GM13977 (cell line): ENCODE data around the gene EML3.

Experiments used
- DNase-seq: peaks from one replicate; pipeline ENCODE4 v3.0.0; 2012; ENCODE audit warnings: low spot score
- in situ Hi-C: fragments of 300-500 bp; cut with MboI; formaldehyde crosslinking; loops from one replicate; pipeline ENCODE4 v1.12.0; 2022; ENCODE audit warnings: low sequenced_read_pairs, low pct_unique_long_range_greater_than_20kb, mixed read lengths, inconsistent platforms; ENCODE audit not compliant: unreplicated experiment
- TF ChIP-seq, protein P1 (sequence below): IDR thresholded peaks from 2 replicates; pipeline ENCODE4 v1.5.1; 2012; ENCODE audit warnings: mild to moderate bottlenecking, control low read depth; ENCODE audit not compliant: insufficient read depth; ENCODE audit errors: extremely low read depth, missing control alignments

Gene EML3

DNA sequence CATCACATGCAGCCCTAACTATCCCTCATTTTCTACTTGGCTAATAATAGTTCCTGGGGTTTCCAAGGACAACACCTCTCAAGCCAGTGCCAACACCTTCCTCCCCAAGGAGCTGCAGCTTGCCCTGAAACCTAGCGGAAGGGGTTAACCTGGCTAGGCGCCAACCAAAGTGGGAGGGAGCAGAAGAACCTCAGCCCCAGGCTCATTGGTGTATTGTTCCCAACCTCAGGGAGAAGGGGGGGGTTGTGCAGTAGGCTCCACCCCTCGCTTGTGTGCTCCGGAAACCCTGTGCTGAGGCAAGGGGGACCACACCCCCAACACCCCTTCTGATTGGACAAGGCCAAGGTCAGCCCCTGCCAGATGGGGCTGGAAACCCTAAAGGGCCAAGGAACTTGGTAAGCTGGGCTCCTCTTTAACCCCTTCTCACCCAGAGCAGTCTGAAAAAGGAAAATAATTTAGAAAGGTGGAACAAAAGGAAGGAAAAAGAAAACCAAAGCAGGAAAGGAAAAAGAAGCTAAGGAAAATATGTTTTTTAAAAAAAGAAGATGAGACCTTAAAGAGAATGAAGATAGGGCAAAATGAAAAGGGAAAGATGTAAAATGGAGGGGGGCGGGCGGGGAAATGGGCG, 13.4 kb downstream of the EML3 start:
- in situ Hi-C loops = no loop called here

DNA sequence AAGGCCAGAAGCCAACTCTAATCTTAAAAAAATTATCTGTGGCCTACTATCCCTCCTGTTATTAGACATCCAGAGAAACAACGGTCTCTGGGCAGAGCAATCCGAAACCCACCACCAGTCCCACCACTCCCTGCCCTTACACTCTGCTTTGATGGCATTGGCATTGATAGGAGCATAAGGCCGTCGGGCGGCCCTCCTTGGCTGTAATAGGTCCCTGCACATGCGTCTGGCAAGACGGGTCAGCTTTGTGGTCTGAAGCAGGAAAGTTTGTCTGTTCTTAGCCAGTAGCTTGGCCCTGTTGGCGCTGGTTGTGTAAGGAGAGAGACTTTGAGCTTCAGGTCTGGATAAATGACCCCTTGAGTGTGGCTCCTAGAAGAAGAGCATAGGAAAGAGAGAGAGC, 17.5 kb downstream of the EML3 start:
- in situ Hi-C loops = no loop called here
- TF ChIP-seq, protein P1, sequence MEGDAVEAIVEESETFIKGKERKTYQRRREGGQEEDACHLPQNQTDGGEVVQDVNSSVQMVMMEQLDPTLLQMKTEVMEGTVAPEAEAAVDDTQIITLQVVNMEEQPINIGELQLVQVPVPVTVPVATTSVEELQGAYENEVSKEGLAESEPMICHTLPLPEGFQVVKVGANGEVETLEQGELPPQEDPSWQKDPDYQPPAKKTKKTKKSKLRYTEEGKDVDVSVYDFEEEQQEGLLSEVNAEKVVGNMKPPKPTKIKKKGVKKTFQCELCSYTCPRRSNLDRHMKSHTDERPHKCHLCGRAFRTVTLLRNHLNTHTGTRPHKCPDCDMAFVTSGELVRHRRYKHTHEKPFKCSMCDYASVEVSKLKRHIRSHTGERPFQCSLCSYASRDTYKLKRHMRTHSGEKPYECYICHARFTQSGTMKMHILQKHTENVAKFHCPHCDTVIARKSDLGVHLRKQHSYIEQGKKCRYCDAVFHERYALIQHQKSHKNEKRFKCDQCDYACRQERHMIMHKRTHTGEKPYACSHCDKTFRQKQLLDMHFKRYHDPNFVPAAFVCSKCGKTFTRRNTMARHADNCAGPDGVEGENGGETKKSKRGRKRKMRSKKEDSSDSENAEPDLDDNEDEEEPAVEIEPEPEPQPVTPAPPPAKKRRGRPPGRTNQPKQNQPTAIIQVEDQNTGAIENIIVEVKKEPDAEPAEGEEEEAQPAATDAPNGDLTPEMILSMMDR = no peak
- no peak for DNase-seq

More for the DNA sequence above, 13.4 kb downstream of the EML3 start:
- peak; percentile 94 for DNase-seq
- TF ChIP-seq, protein P1 = no peak

DNA sequence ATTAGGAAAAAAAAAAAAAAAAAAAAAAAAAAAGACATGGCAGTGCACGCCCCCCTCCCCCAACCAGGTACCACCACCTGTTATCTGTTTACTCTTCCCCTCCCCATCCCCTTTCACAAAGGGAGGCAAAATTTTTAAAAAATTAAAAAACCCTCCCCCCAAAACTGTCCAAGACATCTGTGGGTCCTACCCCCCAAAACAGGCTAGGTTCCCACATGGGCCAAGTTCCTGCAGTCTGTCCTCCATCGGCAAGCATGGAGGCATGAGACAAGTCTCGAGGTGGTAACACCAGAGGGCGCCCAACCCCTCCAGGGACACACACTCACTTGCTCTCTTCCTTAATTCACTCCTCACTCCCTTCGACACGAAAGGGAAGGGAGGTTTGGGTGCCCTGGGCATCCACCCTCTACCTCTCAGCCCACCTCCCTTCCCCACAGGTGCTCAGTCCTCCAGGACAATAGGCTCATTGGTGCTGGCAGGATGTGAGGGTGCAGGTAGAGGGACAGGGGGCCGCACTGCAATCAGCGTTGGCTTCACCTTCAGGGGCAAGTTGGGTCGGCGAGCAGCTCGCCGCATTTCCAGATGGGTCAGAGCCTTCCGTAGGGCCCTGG, 19.0 kb downstream of the EML3 start:
- peak; percentile 64 for DNase-seq
- in situ Hi-C loops = no loop called here
- TF ChIP-seq, protein P1 = peak; percentile 78

DNA sequence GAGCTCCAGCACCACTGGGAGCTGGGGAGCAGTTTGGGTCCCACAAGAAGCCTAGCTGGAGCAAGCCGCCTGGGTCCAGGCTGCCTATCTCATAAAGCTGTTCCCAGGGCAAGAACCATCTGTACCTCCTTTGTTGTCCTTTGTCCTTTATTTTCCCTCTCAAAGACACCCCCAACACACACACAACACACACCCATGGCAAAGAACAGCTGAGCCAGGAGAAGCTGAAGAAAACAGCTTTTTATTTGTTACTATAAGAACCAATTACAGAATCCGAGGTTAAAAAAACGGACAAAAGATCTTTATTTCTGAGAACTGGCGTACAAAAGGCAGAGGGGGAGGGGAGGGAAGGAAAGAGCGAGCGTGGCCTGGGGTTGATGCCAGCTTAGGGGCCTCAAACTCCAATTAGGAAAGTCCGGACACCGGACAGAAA, 19.6 kb downstream of the EML3 start:
- TF ChIP-seq, protein P1 = no peak
- DNase-seq = no peak
- in situ Hi-C loops = no loop called here

DNA sequence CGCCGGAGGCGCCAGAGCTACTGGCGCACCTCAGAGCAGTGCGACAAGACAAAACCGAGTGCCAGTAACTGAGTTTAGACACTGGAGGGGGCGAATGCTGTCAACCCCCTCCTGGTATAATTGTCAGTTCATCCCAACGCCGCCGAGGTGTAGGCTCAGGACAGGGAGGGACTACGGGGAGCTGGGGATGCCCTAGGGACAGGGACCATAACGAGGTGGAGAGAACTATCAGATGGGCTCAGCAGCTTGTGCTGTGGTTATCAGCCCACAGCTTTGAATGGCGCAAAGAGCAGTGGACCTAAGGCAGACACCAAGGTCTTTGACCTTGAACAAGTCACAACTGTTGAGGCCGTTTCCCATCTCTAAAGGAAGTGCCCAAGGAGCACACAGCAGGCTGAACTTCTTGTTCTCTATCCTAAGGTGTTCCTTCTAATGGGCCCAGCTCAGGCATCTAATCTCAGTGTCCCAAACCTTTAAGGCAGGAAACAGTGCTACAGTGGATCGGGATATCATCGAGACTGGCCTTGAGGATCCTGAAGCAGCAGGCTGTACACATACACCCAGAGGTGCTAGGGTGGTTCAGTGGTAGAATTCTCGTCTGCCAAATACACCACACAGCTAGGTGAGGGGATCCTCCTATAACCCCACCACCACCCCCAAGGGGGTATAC, 20.3 kb downstream of the EML3 start:
- no peak for DNase-seq
- TF ChIP-seq, protein P1 = no peak
- in situ Hi-C loops = no loop called here

DNA sequence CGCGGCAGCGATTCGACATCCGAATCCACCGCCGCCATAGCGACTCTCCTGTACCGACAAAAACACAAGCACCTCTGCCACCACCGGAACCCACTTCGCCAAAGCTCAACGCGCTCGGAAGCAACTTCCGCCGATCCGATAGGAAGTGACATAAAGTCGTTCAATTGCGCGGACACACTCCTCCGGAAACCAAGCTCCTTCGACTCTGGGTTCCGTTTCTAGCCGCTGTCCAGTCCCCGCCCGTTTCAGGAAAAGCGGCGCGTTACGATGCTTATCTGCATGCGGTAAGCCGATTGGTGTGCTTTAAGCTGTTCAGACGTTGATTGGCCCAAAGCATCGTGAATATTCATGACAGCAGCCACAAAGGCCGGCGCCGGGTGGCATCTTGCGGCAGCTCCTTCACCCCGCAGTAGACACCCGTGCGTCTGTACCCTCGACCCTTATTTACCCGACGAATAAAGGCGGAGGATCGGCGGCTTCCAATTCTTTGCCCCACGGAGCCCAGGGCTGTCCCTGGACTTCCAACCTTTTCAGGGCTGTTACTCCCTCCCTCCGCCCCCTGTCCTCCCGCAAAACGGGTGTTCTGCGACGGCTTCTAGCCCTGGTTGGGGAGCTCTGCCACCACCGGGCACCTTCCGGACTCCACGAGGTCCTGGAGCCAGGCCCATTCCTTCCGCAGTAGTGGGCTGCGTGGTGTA, 21.0 kb downstream of the EML3 start, which contains the start of gene TUT1:
TUT1 (minus strand) TSS at position 76 of the 698 bp plus-strand sequence; CDS start at position 38, 38 bp downstream.
- in situ Hi-C loops = no loop called here
- TF ChIP-seq, protein P1 = no peak
- DNase-seq = peak; percentile 91
